ENCODE data around the gene PRX. TPM values are rescaled to one million over a fixed set of nuclear protein-coding genes. Genes with fewer than 3 reads are reported as not detected.
"Not testable (repeated sequence)": the region's sequence is repeated elsewhere in the genome, so short reads cannot be mapped to it uniquely, and the experiment has no call there.

Gene PRX
- total RNA-seq = 1 to 10 TPM; 1.2 to 1.7 TPM

GRCh38 chr19:40413291-40413845, at the start of gene PRX:
PRX (minus strand) TSS chr19:40413378; CDS start chr19:40407932, 5,446 bp downstream.
- CTCF ChIA-PET = interaction anchor here (0.6 to 1.0 kb wide), 2 partner anchors 51 to 173 kb away, joined by 3 to 4 read pairs; no protein-coding TSS in a partner anchor
- H3K4me1 Mint-ChIP-seq (ENCODE audit: low read depth) = peaks cover 6% of the 10 kb centered on the region
- peaks cover 3% of the 10 kb centered on the region for H3K27me3 Mint-ChIP-seq
- no peaks in the 10 kb centered on the region for H3K9me3 Mint-ChIP-seq
- no peak for DNase-seq
- H3K27ac Mint-ChIP-seq = no peak within 1 kb of the TSS
- H3K36me3 Mint-ChIP-seq = no peaks in the 10 kb centered on the region
- POLR2A ChIA-PET = interaction anchor here (1.4 kb wide), 1 partner anchor 9 kb away, joined by 3 read pairs; no protein-coding TSS in a partner anchor
- intact Hi-C loops (cut with micrococcal nuclease) = no loop called here
- H3K4me3 Mint-ChIP-seq = no peak within 1 kb of the TSS

- POLR2A ChIA-PET = interaction anchor here (0.7 kb wide), 1 partner anchor 405 kb away, joined by 5 read pairs; no protein-coding TSS in a partner anchor
- peaks cover 5% of the 10 kb centered on the region for H3K36me3 Mint-ChIP-seq
- no peak overlapping the region for H3K27ac Mint-ChIP-seq
- no peak for DNase-seq
- intact Hi-C loops (cut with micrococcal nuclease) = loop anchor here (10.0 kb wide), 3 partner anchors 57 to 293 kb away; partner anchors contain the start of genes ACTMAP and SNRPA
- H3K4me1 Mint-ChIP-seq (ENCODE audit: low read depth) = peaks cover 28% of the 10 kb centered on the region
- peaks cover 6% of the 10 kb centered on the region for H3K27me3 Mint-ChIP-seq
- H3K4me3 Mint-ChIP-seq = no peak overlapping the region
- CTCF ChIA-PET = no interaction called here
- no peaks in the 10 kb centered on the region for H3K9me3 Mint-ChIP-seq
These were observed 48.6 kb upstream of the PRX start for GRCh38 chr19:40461669-40462221.

- no peak for DNase-seq
- no peaks in the 10 kb centered on the region for H3K36me3 Mint-ChIP-seq
- H3K4me1 Mint-ChIP-seq (ENCODE audit: low read depth) = peaks cover 17% of the 10 kb centered on the region
- ChIA-PET POLR2A (no interaction called here), CTCF (interaction anchor here (0.7 kb wide), 1 partner anchor 39 kb away, joined by 3 read pairs; no protein-coding TSS in a partner anchor)
- no peak overlapping the region for H3K4me3 Mint-ChIP-seq
- no peaks in the 10 kb centered on the region for H3K27me3 Mint-ChIP-seq
- no peak overlapping the region for H3K27ac Mint-ChIP-seq
- no peaks in the 10 kb centered on the region for H3K9me3 Mint-ChIP-seq
- intact Hi-C loops (cut with micrococcal nuclease) = loop anchor here (10.0 kb wide), 3 partner anchors 55 to 295 kb away; partner anchors contain the start of genes ACTMAP and SNRPA
These were observed 47.0 kb upstream of the PRX start for GRCh38 chr19:40460185-40460584.

- no peaks in the 10 kb centered on the region for H3K9me3 Mint-ChIP-seq
- ChIA-PET POLR2A (no interaction called here), CTCF (no interaction called here)
- intact Hi-C loops (cut with micrococcal nuclease) = no loop called here
- H3K27ac Mint-ChIP-seq = no peak overlapping the region
- H3K36me3 Mint-ChIP-seq = no peaks in the 10 kb centered on the region
- no peak overlapping the region for H3K4me3 Mint-ChIP-seq
- DNase-seq = no peak
- H3K27me3 Mint-ChIP-seq = no peaks in the 10 kb centered on the region
- peaks cover 6% of the 10 kb centered on the region for H3K4me1 Mint-ChIP-seq (ENCODE audit: low read depth)
These were observed 45.4 kb upstream of the PRX start for GRCh38 chr19:40458597-40458974.

GRCh38 chr19:40457953-40458596, 44.9 kb upstream of the PRX start:
- DNase-seq = no peak
- no peak overlapping the region for H3K4me3 Mint-ChIP-seq
- no peak overlapping the region for H3K27ac Mint-ChIP-seq
- H3K9me3 Mint-ChIP-seq = no peaks in the 10 kb centered on the region
- H3K27me3 Mint-ChIP-seq = no peaks in the 10 kb centered on the region
- intact Hi-C loops (cut with micrococcal nuclease) = no loop called here
- H3K36me3 Mint-ChIP-seq = no peaks in the 10 kb centered on the region
- ChIA-PET POLR2A (no interaction called here), CTCF (no interaction called here)
- peaks cover 3% of the 10 kb centered on the region for H3K4me1 Mint-ChIP-seq (ENCODE audit: low read depth)

GRCh38 chr19:40457048-40457447, 43.9 kb upstream of the PRX start:
- CTCF ChIA-PET = no interaction called here
- H3K27ac Mint-ChIP-seq = no peak overlapping the region
- H3K4me1 Mint-ChIP-seq (ENCODE audit: low read depth) = no peaks in the 10 kb centered on the region
- POLR2A ChIA-PET = no interaction called here
- no peak overlapping the region for H3K4me3 Mint-ChIP-seq
- no peaks in the 10 kb centered on the region for H3K9me3 Mint-ChIP-seq
- no peaks in the 10 kb centered on the region for H3K27me3 Mint-ChIP-seq
- DNase-seq = no peak
- H3K36me3 Mint-ChIP-seq = no peaks in the 10 kb centered on the region
- intact Hi-C loops (cut with micrococcal nuclease) = no loop called here

GRCh38 chr19:40453943-40454342, 40.8 kb upstream of the PRX start:
- POLR2A ChIA-PET; H3K9me3 Mint-ChIP-seq; H3K4me3 Mint-ChIP-seq; H3K27me3 Mint-ChIP-seq; H3K27ac Mint-ChIP-seq; H3K36me3 Mint-ChIP-seq; DNase-seq; intact Hi-C loops (cut with micrococcal nuclease); H3K4me1 Mint-ChIP-seq (ENCODE audit: low read depth): not testable (repeated sequence)
- CTCF ChIA-PET = interaction anchor here (0.8 to 2.2 kb wide), 3 partner anchors 11 to 181 kb away, joined by 3 to 13 read pairs (median 5); partner anchors contain the start of gene BLVRB

- ChIA-PET POLR2A (interaction anchor here (0.6 to 0.9 kb wide), 2 partner anchors 64 to 684 kb away, joined by 3 to 4 read pairs; no protein-coding TSS in a partner anchor), CTCF (interaction anchor here (0.8 to 2.2 kb wide), 3 partner anchors 12 to 181 kb away, joined by 3 to 13 read pairs (median 5); partner anchors contain the start of gene BLVRB)
- Mint-ChIP-seq H3K4me3 (no peak overlapping the region), H3K27ac (no peak overlapping the region), H3K4me1 (ENCODE audit: low read depth) (no peaks in the 10 kb centered on the region), H3K36me3 (no peaks in the 10 kb centered on the region), H3K9me3 (no peaks in the 10 kb centered on the region), H3K27me3 (no peaks in the 10 kb centered on the region)
- DNase-seq = no peak
- intact Hi-C loops (cut with micrococcal nuclease) = no loop called here
These were observed 40.1 kb upstream of the PRX start for GRCh38 chr19:40453151-40453735.

GRCh38 chr19:40452016-40452415, 38.8 kb upstream of the PRX start:
- Mint-ChIP-seq H3K27ac (no peak overlapping the region), H3K36me3 (no peaks in the 10 kb centered on the region), H3K4me1 (ENCODE audit: low read depth) (no peaks in the 10 kb centered on the region), H3K9me3 (no peaks in the 10 kb centered on the region), H3K27me3 (no peaks in the 10 kb centered on the region), H3K4me3 (no peak overlapping the region)
- POLR2A ChIA-PET = interaction anchor here (0.6 to 0.9 kb wide), 2 partner anchors 682 to 1271 kb away, joined by 3 read pairs; no protein-coding TSS in a partner anchor
- intact Hi-C loops (cut with micrococcal nuclease) = no loop called here
- CTCF ChIA-PET = interaction anchor here (1.2 to 1.4 kb wide), 2 partner anchors 12 to 183 kb away, joined by 3 to 4 read pairs; no protein-coding TSS in a partner anchor
- DNase-seq = no peak

GRCh38 chr19:40450664-40451063, 37.5 kb upstream of the PRX start:
- intact Hi-C loops (cut with micrococcal nuclease) = no loop called here
- no peak overlapping the region for H3K27ac Mint-ChIP-seq
- no peaks in the 10 kb centered on the region for H3K36me3 Mint-ChIP-seq
- H3K4me1 Mint-ChIP-seq (ENCODE audit: low read depth) = no peaks in the 10 kb centered on the region
- no peaks in the 10 kb centered on the region for H3K9me3 Mint-ChIP-seq
- no peak overlapping the region for H3K4me3 Mint-ChIP-seq
- H3K27me3 Mint-ChIP-seq = no peaks in the 10 kb centered on the region
- no peak for DNase-seq
- CTCF ChIA-PET = interaction anchor here (1.0 to 1.4 kb wide), 2 partner anchors 14 to 184 kb away, joined by 3 to 4 read pairs; no protein-coding TSS in a partner anchor
- POLR2A ChIA-PET = no interaction called here

- Mint-ChIP-seq H3K27me3 (no peaks in the 10 kb centered on the region), H3K4me3 (no peak overlapping the region), H3K36me3 (no peaks in the 10 kb centered on the region), H3K27ac (no peak overlapping the region), H3K9me3 (no peaks in the 10 kb centered on the region), H3K4me1 (ENCODE audit: low read depth) (peaks cover 4% of the 10 kb centered on the region)
- intact Hi-C loops (cut with micrococcal nuclease) = no loop called here
- CTCF ChIA-PET = interaction anchor here (0.7 kb wide), 1 partner anchor 86 kb away, joined by 3 read pairs; no protein-coding TSS in a partner anchor
- no peak for DNase-seq
- POLR2A ChIA-PET = interaction anchor here (0.6 kb wide), 1 partner anchor 308 kb away, joined by 3 read pairs; no protein-coding TSS in a partner anchor
These were observed 36.3 kb upstream of the PRX start for GRCh38 chr19:40449506-40449905.

GRCh38 chr19:40446263-40446784, 33.1 kb upstream of the PRX start:
- Mint-ChIP-seq H3K9me3 (no peaks in the 10 kb centered on the region), H3K36me3 (peaks cover 2% of the 10 kb centered on the region), H3K27ac (no peak overlapping the region), H3K4me3 (no peak overlapping the region), H3K27me3 (no peaks in the 10 kb centered on the region), H3K4me1 (ENCODE audit: low read depth) (peaks cover 14% of the 10 kb centered on the region)
- ChIA-PET POLR2A (no interaction called here), CTCF (interaction anchor here (1.5 kb wide), 1 partner anchor 25 kb away, joined by 4 read pairs; no protein-coding TSS in a partner anchor)
- no peak for DNase-seq
- intact Hi-C loops (cut with micrococcal nuclease) = no loop called here
